ENCODE measurements around the gene RUBCN. TPM values are rescaled to one million over a fixed set of nuclear protein-coding genes. Genes with fewer than 3 reads are reported as not detected.

Gene RUBCN
- total and polyA plus RNA-seq, 11 donors: 14.9 to 53.4 (median 36.9) TPM

MicroRNAs within 50 kb of the gene (microRNA counts, 767-probe panel; counts per million panel counts)
- 1,754 to 2,099 counts per million in 2 donors for microRNA hsa-miR-922

Other genes starting within 250 kb of the RUBCN start
- gene BDH1, start 180.9 kb downstream of the RUBCN start, total RNA-seq: 100 to 1,000 TPM in 3 of 9 donors, 10 to 100 TPM in 6; 28.5 to 114 (median 72.3) TPM
- gene BDH1, start 180.9 kb downstream of the RUBCN start, polyA plus RNA-seq: 10 to 100 TPM; 19.5 to 91.9 TPM
- gene FYTTD1, start 13.0 kb upstream of the RUBCN start, total RNA-seq: 10 to 100 TPM; 49.1 to 93.6 (median 76.3) TPM
- 10 to 100 TPM; 19.0 to 44.9 TPM for gene FYTTD1, start 13.0 kb upstream of the RUBCN start, polyA plus RNA-seq
- 10 to 100 TPM; 17.9 to 40.3 (median 28.6) TPM for gene LRCH3, start 54.4 kb upstream of the RUBCN start, total RNA-seq
- gene LRCH3, start 54.4 kb upstream of the RUBCN start, polyA plus RNA-seq: 10 to 100 TPM; 11.1 to 12.6 TPM
- gene RPL35A, start 213.3 kb upstream of the RUBCN start, total RNA-seq: 100 to 1,000 TPM; 374 to 941 (median 729) TPM
- 1,000 to 10,000 TPM; 1,426 to 1,760 TPM for gene RPL35A, start 213.3 kb upstream of the RUBCN start, polyA plus RNA-seq
- gene LMLN, start 223.3 kb upstream of the RUBCN start, total RNA-seq: 10 to 100 TPM in 3 of 9 donors, 1 to 10 TPM in 6; 4.1 to 17.1 (median 9.0) TPM
- gene LMLN, start 223.3 kb upstream of the RUBCN start, polyA plus RNA-seq: 1 to 10 TPM; 2.5 to 5.7 TPM

Data from heart left ventricle (tissue), 11 donors.